Colon (tissue), 2 donors: ENCODE data around the gene TGFBR3L.

Source experiments
- FAIRE-seq: peaks from 2 replicates; lab custom pipeline; 2012; peaks lifted over from hg19 to GRCh38; lab: Jason Lieb, UNC
- donor health status: control.
- donor health status: control.

TGFBR3L gene

DNA sequence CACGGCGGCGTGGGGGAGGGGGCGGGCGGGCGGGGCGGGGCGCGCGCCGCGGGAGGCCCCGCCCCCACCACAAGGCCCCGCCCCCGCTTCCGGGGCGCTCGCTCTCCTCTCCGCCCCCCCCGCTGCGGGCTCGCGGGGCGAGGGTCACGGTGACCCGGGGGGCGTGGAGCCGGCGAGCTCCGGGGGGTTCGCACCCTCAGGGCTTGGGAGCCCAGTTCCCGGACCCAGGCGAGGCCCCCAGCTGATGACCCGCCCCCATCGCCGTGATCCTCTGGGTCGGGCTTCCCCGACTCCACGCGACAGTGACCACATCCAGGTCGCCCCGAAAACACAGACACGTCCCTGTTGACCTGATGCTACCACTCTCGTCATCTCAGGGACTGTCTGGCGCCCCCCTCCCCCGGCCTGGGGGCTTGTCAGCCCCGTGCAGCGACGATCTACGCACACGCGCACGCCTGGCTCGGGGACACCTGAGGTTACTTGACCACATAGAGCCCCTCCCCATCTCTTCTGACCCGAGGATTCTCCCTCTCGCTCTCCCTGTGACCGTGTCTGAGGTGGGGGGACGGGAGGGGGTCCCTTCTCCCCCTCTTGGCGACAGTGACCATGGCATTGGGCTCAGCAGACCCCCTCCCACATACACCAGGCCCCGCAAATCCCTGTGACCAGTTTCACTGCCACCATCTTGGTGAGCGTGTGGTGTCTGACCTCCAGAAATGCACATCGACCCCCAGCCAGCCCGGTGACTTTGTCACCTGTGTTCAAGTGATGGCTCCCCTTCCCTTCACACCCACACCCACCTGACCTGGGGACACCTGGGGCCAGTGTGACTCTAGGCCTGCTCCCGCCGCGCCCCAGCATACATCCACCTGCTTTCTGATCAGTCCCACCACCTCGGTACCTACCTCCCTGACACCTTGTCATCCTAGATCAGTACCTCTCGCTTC, 10.3 kb upstream of the TGFBR3L start:
- FAIRE-seq = no peak

GRCh38 chr19:7905268-7905667, 9.4 kb upstream of the TGFBR3L start:
- no peak for FAIRE-seq

GRCh38 chr19:7905859-7906258, 8.8 kb upstream of the TGFBR3L start:
- no peak for FAIRE-seq

GRCh38 chr19:7907122-7907521, 7.5 kb upstream of the TGFBR3L start:
- FAIRE-seq = no peak

- FAIRE-seq = no peak
These were observed 7.1 kb upstream of the TGFBR3L start for GRCh38 chr19:7907544-7907943.

DNA sequence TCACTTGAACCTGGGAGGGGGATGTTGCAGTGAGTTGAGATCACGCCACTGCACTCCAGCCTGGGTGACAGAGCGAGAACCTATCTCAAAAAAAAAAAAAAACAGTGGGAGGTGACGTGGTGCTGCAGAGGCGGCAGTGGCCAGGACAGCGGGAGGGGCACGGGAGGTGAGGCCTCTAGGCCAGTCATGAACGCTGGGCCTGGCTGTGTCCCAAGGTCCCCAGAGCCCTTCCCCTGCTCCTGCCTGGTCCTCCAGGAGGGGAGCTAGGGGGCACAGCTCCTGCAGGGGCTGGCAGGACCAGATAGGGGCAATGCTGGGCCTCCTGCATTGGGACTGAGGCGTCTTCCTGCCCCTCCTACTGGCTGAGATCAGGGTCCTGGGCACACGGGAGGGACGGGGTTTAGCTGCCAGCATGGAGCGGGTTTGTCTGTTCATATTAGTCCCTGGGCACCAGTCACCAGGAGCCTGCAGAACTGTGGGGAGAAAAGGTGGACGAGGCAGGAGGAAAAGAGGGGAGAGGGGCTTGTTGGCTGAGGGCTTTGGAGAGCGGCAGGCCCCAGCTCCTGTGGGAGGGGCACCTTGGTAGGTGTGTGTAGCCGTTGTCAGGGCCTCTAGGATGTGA, 6.4 kb upstream of the TGFBR3L start:
- FAIRE-seq = no peak

DNA sequence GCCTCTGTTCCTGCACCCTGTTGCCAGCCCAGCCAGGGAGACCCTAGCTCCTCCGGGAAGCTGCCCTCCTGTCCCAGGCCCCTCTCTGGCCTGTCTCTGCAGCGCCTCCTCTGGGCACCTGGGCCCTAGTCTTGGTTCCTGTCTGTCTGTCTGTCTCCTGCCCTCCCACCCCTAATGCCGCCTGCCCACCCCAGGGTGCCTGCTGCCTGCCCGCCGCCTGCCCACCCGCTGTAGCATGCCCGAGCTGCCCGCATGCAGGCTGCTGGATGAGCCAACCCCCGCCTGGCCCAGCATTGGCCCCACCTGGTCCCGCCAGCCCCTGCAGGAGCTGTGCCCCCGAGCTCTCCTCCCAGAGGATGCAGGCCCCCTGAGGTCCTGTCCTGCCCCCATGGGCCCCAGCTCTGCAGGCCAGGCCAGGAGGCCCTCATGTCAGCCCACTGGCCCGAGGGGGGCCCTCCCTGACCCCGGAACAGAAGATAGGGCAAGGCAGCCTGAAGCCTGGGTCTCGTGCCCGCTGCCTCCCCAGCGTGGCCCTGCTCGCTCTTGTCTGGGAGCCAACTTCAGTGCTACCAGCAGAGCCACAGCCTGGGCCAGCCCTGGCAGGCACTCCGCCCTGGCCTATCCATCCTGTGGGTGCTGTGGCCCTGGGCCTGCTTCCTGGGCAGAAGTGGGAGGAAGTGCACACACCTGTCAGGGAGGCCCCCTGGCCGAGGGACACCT, 5.7 kb upstream of the TGFBR3L start:
- FAIRE-seq = no peak

- no peak for FAIRE-seq
These were observed 5.1 kb upstream of the TGFBR3L start for GRCh38 chr19:7909471-7910067.

DNA sequence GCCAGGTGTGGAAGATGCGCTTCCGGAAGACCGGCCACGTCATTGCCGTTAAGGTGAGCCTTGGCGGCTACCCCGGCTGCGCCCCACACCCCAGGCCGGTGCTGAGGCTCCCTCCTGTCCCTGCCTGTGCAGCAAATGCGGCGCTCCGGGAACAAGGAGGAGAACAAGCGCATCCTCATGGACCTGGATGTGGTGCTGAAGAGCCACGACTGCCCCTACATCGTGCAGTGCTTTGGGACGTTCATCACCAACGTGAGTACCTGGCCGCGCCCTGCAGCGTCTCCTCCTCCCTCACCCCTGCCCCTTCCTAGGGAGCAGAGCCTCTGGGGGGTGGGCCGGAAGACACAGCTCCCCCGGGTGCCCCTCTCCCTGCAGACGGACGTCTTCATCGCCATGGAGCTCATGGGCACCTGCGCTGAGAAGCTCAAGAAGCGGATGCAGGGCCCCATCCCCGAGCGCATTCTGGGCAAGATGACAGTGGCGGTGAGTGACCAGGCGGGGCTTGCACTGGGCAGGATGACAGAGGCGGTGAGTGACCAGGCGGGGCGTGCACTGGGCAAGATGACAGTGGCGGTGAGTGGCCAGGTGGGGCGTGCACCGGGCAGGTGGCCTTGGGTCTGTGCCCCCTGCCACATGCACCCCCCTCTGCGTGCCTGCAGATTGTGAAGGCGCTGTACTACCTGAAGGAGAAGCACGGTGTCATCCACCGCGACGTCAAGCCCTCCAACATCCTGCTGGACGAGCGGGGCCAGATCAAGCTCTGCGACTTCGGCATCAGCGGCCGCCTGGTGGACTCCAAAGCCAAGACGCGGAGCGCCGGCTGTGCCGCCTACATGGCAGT, 4.1 kb upstream of the TGFBR3L start:
- FAIRE-seq = no peak

GRCh38 chr19:7911508-7912143, 3.0 kb upstream of the TGFBR3L start:
- no peak for FAIRE-seq

GRCh38 chr19:7912144-7912696, 2.4 kb upstream of the TGFBR3L start:
- no peak for FAIRE-seq

DNA sequence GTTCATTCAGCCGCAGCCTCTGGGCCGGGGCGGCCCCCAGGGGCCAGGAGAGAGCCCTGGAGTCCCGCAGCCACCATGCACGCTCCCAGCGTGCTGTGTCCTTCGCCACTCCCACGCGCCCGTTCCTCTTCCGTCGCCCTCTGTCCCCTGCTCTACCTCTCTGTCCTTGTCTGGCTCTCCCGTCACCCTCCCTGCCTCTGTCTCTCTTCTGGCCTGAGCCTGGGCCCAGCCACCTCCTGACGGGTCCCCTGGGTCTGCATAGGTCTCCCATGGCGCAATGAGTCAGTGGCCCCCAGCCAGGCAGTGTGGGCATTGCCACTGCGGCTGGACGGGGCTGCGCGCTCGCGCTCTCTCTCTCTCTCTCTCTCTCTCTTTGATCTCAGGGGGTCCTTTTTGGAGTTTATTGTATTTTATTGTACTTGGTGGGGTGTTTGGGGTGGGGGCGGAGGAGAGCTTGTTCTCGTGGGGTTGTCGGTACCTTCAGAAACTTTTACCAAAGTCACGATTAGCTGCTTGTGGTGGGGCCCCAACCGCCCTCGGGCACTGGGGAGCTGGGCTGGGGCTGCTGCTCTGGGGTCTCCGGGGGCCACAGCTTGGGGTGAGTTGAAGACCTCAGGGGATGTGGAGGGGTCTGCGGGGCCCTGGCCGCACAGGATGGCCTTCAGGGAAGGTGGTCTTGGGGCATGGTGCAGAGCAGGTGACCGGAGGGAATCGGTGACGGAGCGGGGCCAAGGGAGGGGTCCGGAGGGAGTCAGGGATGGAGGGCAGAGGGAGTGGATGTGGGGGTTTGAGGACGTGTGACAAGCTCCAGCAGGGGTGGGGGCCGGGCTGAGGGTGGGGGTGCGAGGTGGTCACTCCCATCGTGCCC, 1.7 kb upstream of the TGFBR3L start:
- no peak for FAIRE-seq

- no peak for FAIRE-seq
These were observed 978 bp upstream of the TGFBR3L start for GRCh38 chr19:7913652-7914051.

- no peak for FAIRE-seq
These were observed 531 bp upstream of the TGFBR3L start for GRCh38 chr19:7914099-7914498.

DNA sequence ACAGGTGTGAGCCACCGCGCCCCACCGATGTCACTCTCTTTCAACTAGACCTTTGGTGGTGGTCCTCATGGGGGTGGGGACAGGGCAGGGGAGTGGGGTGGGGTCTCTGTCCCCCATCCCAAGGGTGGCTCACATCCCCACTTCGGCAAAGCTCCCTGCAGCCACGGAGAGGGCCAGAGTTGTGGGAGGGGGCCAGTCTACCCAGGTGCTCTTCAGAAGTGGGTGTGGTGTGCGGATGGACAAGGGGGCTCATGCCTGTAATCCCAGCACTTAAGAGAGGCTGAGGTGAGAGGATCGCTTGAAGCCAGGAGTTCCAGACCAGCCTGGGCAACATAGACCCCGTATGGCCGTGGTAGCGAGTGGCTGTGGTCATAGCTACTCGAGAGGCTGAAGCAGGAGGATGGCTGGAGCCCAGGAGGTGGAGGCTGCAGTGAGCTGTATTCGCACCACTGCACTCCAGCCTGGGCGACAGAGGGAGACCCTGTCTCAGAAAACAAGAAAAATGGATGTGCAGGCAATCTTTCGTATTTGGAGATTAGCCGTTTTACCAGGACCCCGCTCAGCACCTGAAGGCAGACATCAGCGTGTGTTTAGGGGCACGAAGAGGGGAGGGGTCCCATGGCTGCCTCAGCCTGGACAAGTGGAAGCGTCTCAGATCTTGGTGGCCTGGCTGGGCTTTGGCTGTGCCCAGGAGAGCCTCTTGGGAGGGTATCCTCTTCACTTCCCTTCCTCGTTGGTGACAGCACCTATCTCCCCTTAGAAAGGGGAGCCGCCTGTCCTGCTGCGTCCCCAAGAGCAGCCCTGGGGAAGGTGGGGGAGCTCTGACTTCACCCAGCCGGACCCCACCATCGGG, 846 bp downstream of the TGFBR3L start:
- no peak for FAIRE-seq

GRCh38 chr19:7916103-7916954, 1.7 kb downstream of the TGFBR3L start:
- FAIRE-seq = no peak

- FAIRE-seq = no peak
These were observed 2.3 kb downstream of the TGFBR3L start for GRCh38 chr19:7916955-7917266.
